Cardiac septum (tissue), 1 donor: Measurements from ENCODE around the gene IQCC. TPM values are rescaled to one million over a fixed set of nuclear protein-coding genes. Genes with fewer than 3 reads are reported as not detected.

Experiments
- DNase-seq: peaks from one replicate; pipeline ENCODE4 v3.0.0-alpha.2; 2020; ENCODE audit warnings: low spot score
- intact Hi-C: fragments of 100-400 bp; cut with DNase I; formaldehyde crosslinking; loops from one replicate; pipeline ENCODE4 v1.14.0; 2022
- total RNA-seq: library from RNA; stranded (reverse); fragmentation: NEBNext Ultra II Directional; extraction: Animal tissue kit (Norgen Biotek cat#: 25700); gene quantifications from one replicate; pipeline ENCODE4 v1.2.1, GENCODE V29; 2021
- donor health status: DM: no; HTN: no; CAD: no.

Gene IQCC
- total RNA-seq, 1 donor from 2014 or later = 0.78 TPM

DNA sequence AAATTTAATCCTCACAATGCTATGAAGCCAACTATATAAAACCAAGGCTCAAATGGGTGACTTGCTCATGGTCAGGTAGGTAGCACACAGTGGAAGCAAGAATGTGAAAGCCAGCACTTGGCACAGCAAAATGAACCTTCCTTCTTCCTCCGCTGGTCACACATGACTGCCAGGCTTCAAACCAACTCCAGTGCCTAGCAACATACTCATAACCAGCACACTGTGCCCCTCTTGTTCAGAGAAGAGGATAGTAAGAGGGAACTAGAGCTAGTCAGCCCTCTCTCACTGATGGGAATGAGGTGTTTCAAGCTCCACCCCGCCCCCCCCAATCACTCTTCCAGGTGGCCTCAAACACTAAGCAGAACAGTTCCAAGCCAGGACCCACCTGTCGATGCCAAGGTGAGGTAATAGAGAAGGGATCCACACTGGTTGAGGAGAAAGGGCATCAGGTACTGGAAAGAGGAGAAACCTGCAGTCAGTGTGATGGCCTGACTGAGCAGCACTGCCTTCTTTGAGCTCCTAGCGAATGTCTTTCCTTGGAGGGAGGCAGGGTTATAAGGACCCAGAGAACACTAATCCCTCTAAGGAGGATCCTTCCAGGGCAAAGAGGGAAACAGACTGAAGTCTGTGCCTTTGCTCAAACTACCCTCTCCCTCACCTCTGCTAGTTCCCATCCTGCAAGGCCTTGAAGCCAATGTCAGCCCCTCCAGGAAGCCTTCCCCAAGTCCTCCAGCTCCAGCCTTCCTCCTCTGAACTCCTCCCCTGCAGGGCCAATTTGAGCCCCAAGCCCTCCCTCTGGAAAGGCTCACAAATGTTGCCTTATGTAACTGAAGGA is 15.5 kb downstream of the IQCC start:
- intact Hi-C loops = loop anchor here (5.0 kb wide), 1 partner anchor 171 kb away; the partner anchor contains the start of gene BSDC1
- no peak for DNase-seq

DNA sequence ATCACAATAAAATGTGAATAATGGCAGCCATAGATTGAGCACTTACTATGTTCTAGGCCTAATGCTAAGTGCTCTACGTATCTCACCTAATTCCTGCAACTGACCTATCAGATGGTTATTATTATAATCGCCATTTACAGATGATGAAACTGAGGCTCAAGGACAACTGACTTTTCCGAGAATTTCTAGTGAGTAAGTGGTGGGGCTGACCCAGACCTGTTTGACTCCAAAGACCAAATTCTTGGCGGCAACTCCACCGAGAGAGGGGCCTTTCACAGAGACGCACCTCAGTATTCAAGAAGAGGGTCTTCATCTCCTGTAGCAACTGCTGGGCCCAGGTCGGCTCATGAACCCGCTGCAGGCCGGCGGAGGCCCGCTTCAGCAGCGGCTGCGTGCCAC is 16.1 kb downstream of the IQCC start:
- DNase-seq = no peak
- intact Hi-C loops = loop anchor here (5.0 kb wide), 1 partner anchor 171 kb away; the partner anchor contains the start of gene BSDC1

GRCh38 chr1:32221980-32222755 is 16.7 kb downstream of the IQCC start, which contains the start of the genes EIF3I and TMEM234:
Gene EIF3I (plus strand): TSS chr1:32222407. CDS start chr1:32222442, 35 bp downstream.
Gene TMEM234 (minus strand): TSS chr1:32222353. CDS start chr1:32222322, 31 bp downstream.
- intact Hi-C loops = loop anchor here (2.0 to 5.0 kb wide), 2 partner anchors 19 to 170 kb away; partner anchors contain the start of gene BSDC1
- peak; percentile 97 for DNase-seq

DNA sequence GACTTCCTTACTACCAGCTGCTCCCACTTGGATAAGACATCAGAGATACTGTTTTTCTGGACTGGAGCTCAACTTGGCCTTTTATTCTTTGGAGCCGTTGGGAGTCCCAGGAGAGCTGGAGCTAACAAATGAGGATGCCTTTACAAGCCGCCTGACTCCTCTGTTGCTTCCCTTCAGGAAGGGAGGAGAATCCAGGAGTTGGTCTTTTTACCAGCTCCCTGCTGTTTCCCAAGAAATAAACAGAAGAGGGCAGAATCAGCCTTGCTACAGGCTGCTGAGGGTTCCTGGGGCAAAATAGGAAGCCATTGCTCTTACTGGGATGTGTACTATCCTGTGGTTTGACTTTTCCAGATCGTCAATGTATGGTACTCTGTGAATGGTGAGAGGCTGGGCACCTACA is 18.2 kb downstream of the IQCC start:
- no peak for DNase-seq
- intact Hi-C loops = loop anchor here (2.0 to 5.0 kb wide), 2 partner anchors 17 to 169 kb away; partner anchors contain the start of gene BSDC1

- intact Hi-C loops = loop anchor here (5.0 kb wide), 1 partner anchor 168 kb away; the partner anchor contains the start of gene BSDC1
- DNase-seq = no peak
These were observed 18.8 kb downstream of the IQCC start for GRCh38 chr1:32224285-32224684.

DNA sequence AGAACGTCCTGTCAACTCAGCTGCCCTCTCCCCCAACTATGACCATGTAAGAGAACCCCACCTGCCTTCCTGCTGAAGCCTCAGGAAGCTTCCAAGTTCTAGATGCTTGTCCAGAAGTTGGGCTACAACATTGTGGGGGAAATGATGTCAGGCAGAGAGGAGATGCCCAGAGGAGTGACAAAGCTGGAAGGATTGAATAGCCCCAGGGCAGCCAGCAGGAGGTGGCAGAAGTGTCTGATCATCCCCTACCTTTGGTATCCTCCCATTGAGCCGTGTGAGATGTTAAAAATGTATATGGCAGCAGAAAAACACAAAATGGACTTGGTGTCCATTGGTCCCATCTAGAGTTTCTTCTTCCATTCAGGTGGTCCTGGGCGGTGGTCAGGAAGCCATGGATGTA is 23.3 kb downstream of the IQCC start:
- intact Hi-C loops = no loop called here
- no peak for DNase-seq

GRCh38 chr1:32231843-32232432 is 26.5 kb downstream of the IQCC start:
- DNase-seq = no peak
- intact Hi-C loops = no loop called here

DNA sequence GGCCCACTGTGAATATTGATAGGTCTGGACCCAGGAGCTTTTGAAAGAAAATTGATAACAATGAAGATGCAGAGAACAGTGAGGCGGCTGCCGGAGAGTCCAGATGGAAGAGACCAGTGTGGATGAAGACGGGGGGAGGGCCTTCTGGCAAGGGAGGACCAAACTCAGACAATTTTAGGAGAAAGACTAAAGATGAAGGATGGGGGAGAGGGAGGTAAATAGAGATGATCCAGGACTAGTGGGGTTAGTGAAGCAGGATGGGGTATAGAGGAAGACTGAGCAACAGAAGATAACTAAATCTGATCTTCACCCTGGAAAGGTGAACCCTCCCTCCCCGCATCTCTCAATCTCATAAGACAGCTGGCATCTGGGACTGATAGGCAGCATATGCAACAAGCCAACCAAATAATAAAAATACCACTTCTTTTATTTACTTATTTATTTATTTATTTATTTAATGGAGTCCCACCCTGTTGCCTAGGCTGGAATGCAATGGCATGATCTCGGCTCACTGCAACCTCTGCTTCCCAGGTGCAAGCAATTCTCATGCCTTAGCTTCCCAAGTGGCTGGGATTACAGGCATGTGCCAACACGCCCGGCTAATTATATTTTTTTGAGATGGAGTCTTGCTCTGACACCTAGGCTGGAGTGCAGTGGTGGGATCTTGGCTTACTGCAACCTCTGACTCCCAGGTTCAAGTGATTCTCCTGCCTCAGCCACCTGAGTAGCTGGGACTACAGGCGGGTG is 27.3 kb downstream of the IQCC start:
- intact Hi-C loops = no loop called here
- DNase-seq = no peak

DNA sequence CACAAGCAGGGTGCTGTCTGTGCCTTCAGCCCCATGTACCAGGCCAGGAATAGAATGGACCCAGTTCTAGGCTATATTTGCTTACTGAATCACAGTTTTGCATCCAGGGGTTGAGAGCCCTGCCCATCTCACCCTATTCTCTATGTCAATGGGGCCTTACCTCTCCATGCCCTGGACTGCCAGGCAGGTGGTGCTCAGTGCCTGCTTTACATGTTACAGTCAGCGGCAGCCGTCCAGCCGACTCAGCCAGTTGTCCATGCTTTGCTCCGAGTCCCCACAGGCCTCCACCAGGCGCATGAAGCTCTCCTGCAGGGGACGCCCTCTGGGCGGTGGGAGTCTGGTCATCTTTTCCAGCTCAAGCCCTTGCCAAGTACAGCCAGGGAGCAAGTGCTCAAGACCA is 29.3 kb downstream of the IQCC start:
- intact Hi-C loops = no loop called here
- DNase-seq = no peak

- no peak for DNase-seq
These were observed 33.9 kb downstream of the IQCC start for GRCh38 chr1:32239337-32239736.

DNA sequence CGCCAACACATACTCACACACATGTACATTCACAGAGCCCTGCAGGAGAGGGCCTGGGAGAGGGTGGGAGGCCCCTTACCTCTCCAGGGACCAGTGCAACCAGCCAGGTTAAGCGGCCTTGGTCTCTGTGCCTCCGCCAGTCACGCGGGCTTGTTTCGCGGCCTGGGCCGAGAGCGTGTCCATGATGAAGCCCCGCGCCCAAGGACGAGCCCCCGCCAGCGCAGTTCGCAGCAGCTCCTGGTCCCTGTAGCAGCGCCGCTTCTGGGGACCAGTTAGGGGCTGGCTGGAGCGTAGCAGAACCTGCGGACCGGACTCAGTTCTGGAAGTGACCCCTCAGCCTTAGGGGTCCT is 34.3 kb downstream of the IQCC start:
- no peak for DNase-seq
- intact Hi-C loops = loop anchor here (2.0 kb wide), 1 partner anchor 17 kb away; the partner anchor contains the start of genes EIF3I and TMEM234

More at GRCh38 chr1:32239337-32239736, 33.9 kb downstream of the IQCC start:
- intact Hi-C loops = no loop called here

DNA sequence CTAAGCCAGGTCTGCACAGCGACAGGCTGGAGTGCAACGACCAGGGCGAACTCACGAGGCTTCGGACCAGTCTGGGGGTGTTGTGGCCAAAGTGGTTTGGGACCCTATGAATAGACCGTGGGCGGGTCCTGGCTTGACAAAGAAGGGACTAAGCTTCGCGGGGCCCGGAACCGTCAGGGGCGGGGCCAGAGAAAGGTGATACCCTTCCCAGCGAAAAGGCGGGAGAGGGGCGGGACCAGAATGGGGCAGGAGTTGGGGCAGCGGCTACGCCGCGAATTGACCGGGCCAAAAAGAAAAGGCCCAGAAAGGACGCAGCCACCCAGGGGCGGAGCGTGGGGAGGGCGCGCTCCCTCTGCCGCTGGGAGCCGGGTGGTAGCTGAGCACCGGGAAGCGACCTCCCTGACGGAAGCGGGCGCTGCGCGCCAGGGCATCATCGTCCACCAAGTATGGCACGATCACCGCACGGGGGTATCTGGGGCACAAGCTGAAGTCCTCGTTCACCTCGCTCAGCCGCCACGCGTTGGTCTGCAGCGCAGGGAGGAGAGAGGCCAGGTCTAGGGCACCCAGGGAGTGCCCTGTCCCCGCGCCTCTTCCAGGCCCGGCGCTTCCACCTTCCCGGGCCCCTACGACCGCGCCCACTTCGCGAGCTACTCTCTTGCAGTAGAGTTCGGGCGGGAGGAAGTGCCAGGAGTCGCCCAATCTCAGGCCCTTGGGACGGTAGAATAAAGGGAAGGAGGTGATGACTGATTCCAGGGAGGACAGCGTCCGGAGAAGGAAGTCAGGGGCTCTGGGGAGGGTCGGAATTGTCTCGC is 34.9 kb downstream of the IQCC start:
- DNase-seq = peak; percentile 84
- intact Hi-C loops = loop anchor here (2.0 kb wide), 1 partner anchor 18 kb away; the partner anchor contains the start of genes EIF3I and TMEM234

GRCh38 chr1:32241001-32241763 is 35.7 kb downstream of the IQCC start:
- no peak for DNase-seq
- intact Hi-C loops = loop anchor here (2.0 kb wide), 1 partner anchor 18 kb away; the partner anchor contains the start of genes EIF3I and TMEM234

- intact Hi-C loops = no loop called here
- DNase-seq = no peak
These were observed 36.9 kb downstream of the IQCC start for GRCh38 chr1:32242341-32242851.

- DNase-seq = peak; percentile 79
- intact Hi-C loops = no loop called here
These were observed 41.4 kb downstream of the IQCC start, which contains the start of gene FAM167B for GRCh38 chr1:32246888-32247273. Gene FAM167B (plus strand): TSS chr1:32247222. CDS start chr1:32247422, 200 bp downstream.

- no peak for DNase-seq
- intact Hi-C loops = no loop called here
These were observed 42.0 kb downstream of the IQCC start for GRCh38 chr1:32247452-32247851.
